Glomerular visceral epithelial cell (primary cell): ENCODE measurements around the gene TNFSF4.

Experiments
- DNase-seq: peaks from one replicate; pipeline ENCODE4 v3.0.0-alpha.2; 2016; ENCODE audit errors: extremely low spot score

TNFSF4 gene

GRCh38 chr1:173210716-173211231 is 3.6 kb upstream of the TNFSF4 start:
- no peak for DNase-seq

- DNase-seq: no peak
These were observed 3.2 kb upstream of the TNFSF4 start for GRCh38 chr1:173210283-173210682.

GRCh38 chr1:173208868-173209267 is 1.7 kb upstream of the TNFSF4 start:
- no peak for DNase-seq

- no peak for DNase-seq
These were observed 1.0 kb upstream of the TNFSF4 start for GRCh38 chr1:173208146-173208545.

- no peak for DNase-seq
These were observed 1.7 kb downstream of the TNFSF4 start for GRCh38 chr1:173205146-173206051.

- no peak for DNase-seq
These were observed 2.4 kb downstream of the TNFSF4 start for GRCh38 chr1:173204693-173205092.

GRCh38 chr1:173202424-173203145 is 4.5 kb downstream of the TNFSF4 start:
- peak; percentile 68 for DNase-seq

- DNase-seq: no peak
These were observed 5.2 kb downstream of the TNFSF4 start for GRCh38 chr1:173201969-173202368.

GRCh38 chr1:173195596-173196088 is 11.5 kb downstream of the TNFSF4 start:
- no peak for DNase-seq

- DNase-seq: no peak
These were observed 13.5 kb downstream of the TNFSF4 start for GRCh38 chr1:173193639-173194038.

- peak; percentile 34 for DNase-seq
These were observed 16.0 kb downstream of the TNFSF4 start for GRCh38 chr1:173191011-173191705.

GRCh38 chr1:173190101-173190936 is 16.8 kb downstream of the TNFSF4 start:
- peak; percentile 93 for DNase-seq

- no peak for DNase-seq
These were observed 19.4 kb downstream of the TNFSF4 start for GRCh38 chr1:173187671-173188237.

GRCh38 chr1:173181791-173182190 is 25.3 kb downstream of the TNFSF4 start:
- no peak for DNase-seq

GRCh38 chr1:173176246-173176645 is 30.9 kb downstream of the TNFSF4 start:
- no peak for DNase-seq

GRCh38 chr1:173175514-173176145 is 31.5 kb downstream of the TNFSF4 start:
- no peak for DNase-seq

- DNase-seq: no peak
These were observed 33.7 kb downstream of the TNFSF4 start for GRCh38 chr1:173173388-173173787.

- DNase-seq: no peak
These were observed 36.0 kb downstream of the TNFSF4 start for GRCh38 chr1:173171152-173171551.

- DNase-seq: no peak
These were observed 38.2 kb downstream of the TNFSF4 start for GRCh38 chr1:173168941-173169340.

GRCh38 chr1:173164686-173165085 is 42.4 kb downstream of the TNFSF4 start:
- DNase-seq: peak; percentile 74
